ENCODE results near the gene L2HGDH. TPM values are rescaled to one million over a fixed set of nuclear protein-coding genes. Genes with fewer than 3 reads are reported as not detected.

L2HGDH gene
- total RNA-seq, 1 donor from 2014 or later: 5.2 TPM

DNA sequence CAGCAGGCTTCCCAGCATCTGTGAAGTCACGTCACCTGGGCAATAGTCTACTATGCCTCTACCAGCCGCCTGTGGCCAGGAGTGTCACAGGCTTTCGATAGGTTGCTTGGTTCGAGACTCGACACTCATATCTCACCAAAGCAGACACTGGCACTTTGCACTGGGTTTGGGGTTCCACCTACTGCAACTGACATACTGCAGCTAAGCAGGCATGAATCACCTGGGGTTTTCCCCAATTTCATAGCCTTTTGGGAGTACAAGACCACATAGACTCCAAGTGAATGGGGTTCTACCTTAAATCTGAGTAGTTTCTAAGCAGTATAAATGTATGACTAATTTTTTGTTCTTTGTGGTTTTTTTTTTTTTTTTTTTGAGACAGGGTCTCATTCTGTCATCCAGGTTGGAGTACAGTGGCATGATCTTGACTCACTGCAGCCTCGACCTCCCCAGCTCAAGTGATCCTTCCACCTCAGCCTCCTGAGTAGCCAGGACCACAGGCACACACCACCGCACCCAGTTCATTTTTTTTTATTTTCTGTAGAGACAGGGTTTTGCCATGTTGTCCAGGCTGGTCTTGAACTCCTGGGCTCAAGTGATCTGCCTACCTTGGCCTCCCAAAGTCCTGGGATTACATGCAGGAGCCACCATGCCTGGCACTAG, 32.2 kb upstream of the L2HGDH start:
- Mint-ChIP-seq H3K36me3 (ENCODE audit: low read depth, unreplicated experiment) (peaks cover 3% of the 10 kb centered on the region), H3K4me1 (ENCODE audit: low read depth, unreplicated experiment) (peaks cover 49% of the 10 kb centered on the region), H3K4me3 (ENCODE audit: unreplicated experiment) (peak overlapping the region; percentile 37), H3K9me3 (ENCODE audit: unreplicated experiment) (no peaks in the 10 kb centered on the region), H3K27me3 (ENCODE audit: low read depth, unreplicated experiment) (no peaks in the 10 kb centered on the region), H3K27ac (ENCODE audit: unreplicated experiment) (peak overlapping the region; percentile 77)
- DNase-seq (ENCODE audit: low read depth) (peak; percentile 49), FAIRE-seq (no peak)
- Histone ChIP-seq H3K9ac (ENCODE audit: low read length) (no peak overlapping the region), H2AFZ (ENCODE audit: low read depth, low read length) (no peak overlapping the region), H3K9me3 (ENCODE audit: insufficient read depth, low read depth, low read length) (no peaks in the 10 kb centered on the region), H4K20me1 (ENCODE audit: insufficient read depth, low read length) (no peaks in the 10 kb centered on the region), H3K27me3 (ENCODE audit: insufficient read depth, low read length) (no peaks in the 10 kb centered on the region), H3K27ac (ENCODE audit: low read depth, low read length) (no peak overlapping the region), H3K36me3 (ENCODE audit: insufficient read depth, low read length) (no peaks in the 10 kb centered on the region), H3K79me2 (ENCODE audit: insufficient read depth, low read length) (no peaks in the 10 kb centered on the region), H3K4me3 (ENCODE audit: insufficient read depth, low read depth, low read length) (no peak overlapping the region), H3K4me2 (ENCODE audit: low read length) (no peak overlapping the region), H3K4me1 (ENCODE audit: insufficient read depth, low read length) (peaks cover 40% of the 10 kb centered on the region)
- TF ChIP-seq, protein P1, sequence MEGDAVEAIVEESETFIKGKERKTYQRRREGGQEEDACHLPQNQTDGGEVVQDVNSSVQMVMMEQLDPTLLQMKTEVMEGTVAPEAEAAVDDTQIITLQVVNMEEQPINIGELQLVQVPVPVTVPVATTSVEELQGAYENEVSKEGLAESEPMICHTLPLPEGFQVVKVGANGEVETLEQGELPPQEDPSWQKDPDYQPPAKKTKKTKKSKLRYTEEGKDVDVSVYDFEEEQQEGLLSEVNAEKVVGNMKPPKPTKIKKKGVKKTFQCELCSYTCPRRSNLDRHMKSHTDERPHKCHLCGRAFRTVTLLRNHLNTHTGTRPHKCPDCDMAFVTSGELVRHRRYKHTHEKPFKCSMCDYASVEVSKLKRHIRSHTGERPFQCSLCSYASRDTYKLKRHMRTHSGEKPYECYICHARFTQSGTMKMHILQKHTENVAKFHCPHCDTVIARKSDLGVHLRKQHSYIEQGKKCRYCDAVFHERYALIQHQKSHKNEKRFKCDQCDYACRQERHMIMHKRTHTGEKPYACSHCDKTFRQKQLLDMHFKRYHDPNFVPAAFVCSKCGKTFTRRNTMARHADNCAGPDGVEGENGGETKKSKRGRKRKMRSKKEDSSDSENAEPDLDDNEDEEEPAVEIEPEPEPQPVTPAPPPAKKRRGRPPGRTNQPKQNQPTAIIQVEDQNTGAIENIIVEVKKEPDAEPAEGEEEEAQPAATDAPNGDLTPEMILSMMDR (IDR thresholded peaks at IDR 0.05; ENCODE audit: insufficient read depth, low read depth, low read length): no peak

DNA sequence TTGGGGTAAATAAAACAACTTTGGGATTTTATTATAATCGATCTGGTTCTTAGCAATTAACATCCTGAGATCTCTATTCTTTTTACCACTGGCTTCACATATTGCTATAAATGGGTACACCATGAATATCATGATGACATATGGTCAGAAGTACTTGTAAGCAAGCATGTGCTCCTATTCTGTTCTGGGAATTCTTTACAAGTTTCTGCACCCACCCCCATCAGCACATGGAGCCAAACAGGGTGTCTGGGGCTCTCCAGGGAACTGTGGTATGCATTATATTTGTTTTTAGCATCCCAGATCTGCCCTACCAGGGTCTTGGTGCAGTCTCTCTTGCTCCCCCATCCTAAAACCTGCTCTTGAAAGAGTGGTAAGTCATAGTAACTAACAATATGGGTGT, 31.4 kb upstream of the L2HGDH start:
- no peak overlapping the region for H3K27ac ChIP-seq (ENCODE audit: low read depth, low read length)

More for the DNA sequence above, 31.4 kb upstream of the L2HGDH start:
- Histone ChIP-seq H3K27me3 (ENCODE audit: insufficient read depth, low read length) (no peaks in the 10 kb centered on the region), H2AFZ (ENCODE audit: low read depth, low read length) (no peak overlapping the region), H3K9me3 (ENCODE audit: insufficient read depth, low read depth, low read length) (no peaks in the 10 kb centered on the region), H3K4me2 (ENCODE audit: low read length) (no peak overlapping the region), H3K4me1 (ENCODE audit: insufficient read depth, low read length) (peaks cover 40% of the 10 kb centered on the region), H4K20me1 (ENCODE audit: insufficient read depth, low read length) (no peaks in the 10 kb centered on the region), H3K79me2 (ENCODE audit: insufficient read depth, low read length) (no peaks in the 10 kb centered on the region), H3K36me3 (ENCODE audit: insufficient read depth, low read length) (no peaks in the 10 kb centered on the region), H3K4me3 (ENCODE audit: insufficient read depth, low read depth, low read length) (no peak overlapping the region), H3K9ac (ENCODE audit: low read length) (no peak overlapping the region)
- no peak for FAIRE-seq
- Mint-ChIP-seq H3K4me1 (ENCODE audit: low read depth, unreplicated experiment) (peaks cover 46% of the 10 kb centered on the region), H3K9me3 (ENCODE audit: unreplicated experiment) (no peaks in the 10 kb centered on the region), H3K27me3 (ENCODE audit: low read depth, unreplicated experiment) (no peaks in the 10 kb centered on the region), H3K36me3 (ENCODE audit: low read depth, unreplicated experiment) (peaks cover 3% of the 10 kb centered on the region), H3K27ac (ENCODE audit: unreplicated experiment) (no peak overlapping the region), H3K4me3 (ENCODE audit: unreplicated experiment) (no peak overlapping the region)
- TF ChIP-seq, protein P1 (IDR thresholded peaks at IDR 0.05; ENCODE audit: insufficient read depth, low read depth, low read length): no peak
- no peak for TF ChIP-seq EZH2 (IDR thresholded peaks at IDR 0.05; ENCODE audit: insufficient read depth, low read length)
- no peak for DNase-seq (ENCODE audit: low read depth)
